Activated B cell treated with CpG ODN at 0.5 μM for 24 hours (primary cell): Measurements from ENCODE around the gene IKBKE. TPM values are rescaled to one million over a fixed set of nuclear protein-coding genes. Genes with fewer than 3 reads are reported as not detected.
A peak's percentile ranks its signal among the peaks of the same experiment; 100 is the strongest.

Experiments
- ATAC-seq: fragments of 200-7000 bp; cut with Tn5 transposase; one replicate; pipeline ENCODE4 v1.10.0; 2021; ENCODE audit warnings: low read depth, mild to moderate bottlenecking, moderate library complexity
- CTCF ChIA-PET: fragments of 350-600 bp; sonication (Branson Sonifier 250); formaldehyde crosslinking; loops from one replicate; lab custom pipeline; 2021; ENCODE audit warnings: antibody characterized with exemption; lab: Charles Lee
- POLR2A ChIA-PET: fragments of 350-600 bp; sonication (Branson Sonifier 250); formaldehyde crosslinking; loops from one replicate; lab custom pipeline; 2021; ENCODE audit warnings: antibody characterized with exemption; lab: Charles Lee
- DNase-seq: peaks from one replicate; pipeline ENCODE4 v3.0.0; 2022
- H3K27ac Mint-ChIP-seq: one replicate; pipeline ENCODE4 v1.8.0; 2020; ENCODE audit warnings: mixed read lengths
- H3K27me3 Mint-ChIP-seq: one replicate; pipeline ENCODE4 v1.8.0; 2021; ENCODE audit warnings: mixed read lengths
- H3K36me3 Mint-ChIP-seq: one replicate; pipeline ENCODE4 v1.8.0; 2021; ENCODE audit warnings: low read depth, mixed read lengths
- H3K4me1 Mint-ChIP-seq: one replicate; pipeline ENCODE4 v1.8.0; 2021; ENCODE audit warnings: mixed read lengths
- H3K4me3 Mint-ChIP-seq: one replicate; pipeline ENCODE4 v1.8.0; 2020; ENCODE audit warnings: mild to moderate bottlenecking, mixed read lengths
- H3K9me3 Mint-ChIP-seq: one replicate; pipeline ENCODE4 v1.8.0; 2020; ENCODE audit warnings: mixed read lengths
- intact Hi-C: fragments of 100-400 bp; cut with micrococcal nuclease; formaldehyde crosslinking; loops from one replicate; pipeline ENCODE4 v1.15.1; 2024
- total RNA-seq: library from RNA; stranded (reverse); gene quantifications from 2 replicates; pipeline ENCODE4 v1.2.3, GENCODE V29; 2022
- TF ChIP-seq, protein P1 (sequence below): fragments of 200-600 bp; IDR thresholded peaks from one replicate; pipeline ENCODE4 v1.8.0; 2022; ENCODE audit warnings: antibody characterized with exemption, mild to moderate bottlenecking

The IKBKE gene
- total RNA-seq, 1 donor from 2014 or later: 56.3 TPM

DNA sequence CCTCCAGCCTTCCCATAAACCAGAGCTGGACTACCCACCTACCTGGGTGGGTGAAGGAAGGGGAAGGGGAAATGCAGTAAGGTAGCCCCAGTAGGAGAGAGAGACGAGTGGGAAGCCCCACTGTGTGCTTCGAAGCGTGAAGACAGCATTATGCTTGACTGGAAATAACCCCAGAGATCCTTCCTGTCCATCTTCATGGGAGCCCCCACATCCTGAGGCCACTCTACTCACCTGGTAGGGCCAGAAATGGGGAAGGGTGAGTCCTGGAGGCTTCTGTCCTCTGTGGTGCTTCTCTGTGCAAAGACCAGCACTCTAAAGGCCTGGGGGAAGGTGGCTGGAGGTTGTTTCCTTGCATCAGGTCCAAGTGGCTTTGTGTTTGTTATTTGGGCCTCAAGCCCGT, 27.1 kb downstream of the IKBKE start:
- Mint-ChIP-seq H3K9me3 (no peaks in the 10 kb centered on the region), H3K27me3 (no peaks in the 10 kb centered on the region), H3K36me3 (peaks cover 38% of the 10 kb centered on the region), H3K4me1 (peaks cover 44% of the 10 kb centered on the region), H3K4me3 (peak overlapping the region; percentile 58), H3K27ac (peak overlapping the region; percentile 84)
- ChIA-PET POLR2A (interaction anchor here (0.7 to 3.9 kb wide), 4 partner anchors 16 to 60 kb away, joined by 4 to 22 read pairs (median 6); partner anchors contain the start of gene IKBKE), CTCF (interaction anchor here (1.2 to 2.3 kb wide), 3 partner anchors 15 to 87 kb away, joined by 3 to 9 read pairs (median 3); no protein-coding TSS in a partner anchor)
- TF ChIP-seq, protein P1, sequence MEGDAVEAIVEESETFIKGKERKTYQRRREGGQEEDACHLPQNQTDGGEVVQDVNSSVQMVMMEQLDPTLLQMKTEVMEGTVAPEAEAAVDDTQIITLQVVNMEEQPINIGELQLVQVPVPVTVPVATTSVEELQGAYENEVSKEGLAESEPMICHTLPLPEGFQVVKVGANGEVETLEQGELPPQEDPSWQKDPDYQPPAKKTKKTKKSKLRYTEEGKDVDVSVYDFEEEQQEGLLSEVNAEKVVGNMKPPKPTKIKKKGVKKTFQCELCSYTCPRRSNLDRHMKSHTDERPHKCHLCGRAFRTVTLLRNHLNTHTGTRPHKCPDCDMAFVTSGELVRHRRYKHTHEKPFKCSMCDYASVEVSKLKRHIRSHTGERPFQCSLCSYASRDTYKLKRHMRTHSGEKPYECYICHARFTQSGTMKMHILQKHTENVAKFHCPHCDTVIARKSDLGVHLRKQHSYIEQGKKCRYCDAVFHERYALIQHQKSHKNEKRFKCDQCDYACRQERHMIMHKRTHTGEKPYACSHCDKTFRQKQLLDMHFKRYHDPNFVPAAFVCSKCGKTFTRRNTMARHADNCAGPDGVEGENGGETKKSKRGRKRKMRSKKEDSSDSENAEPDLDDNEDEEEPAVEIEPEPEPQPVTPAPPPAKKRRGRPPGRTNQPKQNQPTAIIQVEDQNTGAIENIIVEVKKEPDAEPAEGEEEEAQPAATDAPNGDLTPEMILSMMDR: no peak
- intact Hi-C loops: no loop called here
- DNase-seq: no peak
- ATAC-seq: peak; percentile 57

DNA sequence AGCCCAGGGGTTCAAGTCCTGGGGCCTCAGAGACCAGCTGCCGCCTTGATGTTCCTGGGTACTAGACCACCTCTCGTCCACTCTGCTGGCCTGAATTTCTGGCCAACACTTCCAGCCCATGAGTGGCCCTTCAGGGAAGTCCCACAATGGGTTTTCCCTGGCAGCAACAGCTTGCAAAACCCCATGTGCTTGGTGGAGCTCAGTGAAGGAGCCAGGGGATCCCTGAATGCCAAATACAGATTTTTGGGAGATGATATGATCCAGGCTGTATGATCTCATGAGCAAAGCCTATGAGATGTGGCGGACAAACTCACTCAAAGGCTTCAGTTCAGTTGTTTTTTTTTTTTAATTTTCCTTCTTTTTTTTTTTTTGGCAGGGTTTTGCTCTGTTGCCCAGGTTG, 27.5 kb downstream of the IKBKE start:
- ATAC-seq (no peak), DNase-seq (no peak)
- intact Hi-C loops: no loop called here
- H3K27me3 Mint-ChIP-seq: no peaks in the 10 kb centered on the region
- H3K36me3 Mint-ChIP-seq: peaks cover 34% of the 10 kb centered on the region
- no peaks in the 10 kb centered on the region for H3K9me3 Mint-ChIP-seq
- TF ChIP-seq, protein P1: no peak
- H3K4me3 Mint-ChIP-seq: no peak overlapping the region
- peak overlapping the region; percentile 24 for H3K27ac Mint-ChIP-seq
- POLR2A ChIA-PET: interaction anchor here (3.9 kb wide), 1 partner anchor 27 kb away, joined by 22 read pairs; the partner anchor contains the start of gene IKBKE
- CTCF ChIA-PET: interaction anchor here (0.8 to 1.2 kb wide), 2 partner anchors 81 to 87 kb away, joined by 3 read pairs; no protein-coding TSS in a partner anchor
- H3K4me1 Mint-ChIP-seq: peaks cover 44% of the 10 kb centered on the region

DNA sequence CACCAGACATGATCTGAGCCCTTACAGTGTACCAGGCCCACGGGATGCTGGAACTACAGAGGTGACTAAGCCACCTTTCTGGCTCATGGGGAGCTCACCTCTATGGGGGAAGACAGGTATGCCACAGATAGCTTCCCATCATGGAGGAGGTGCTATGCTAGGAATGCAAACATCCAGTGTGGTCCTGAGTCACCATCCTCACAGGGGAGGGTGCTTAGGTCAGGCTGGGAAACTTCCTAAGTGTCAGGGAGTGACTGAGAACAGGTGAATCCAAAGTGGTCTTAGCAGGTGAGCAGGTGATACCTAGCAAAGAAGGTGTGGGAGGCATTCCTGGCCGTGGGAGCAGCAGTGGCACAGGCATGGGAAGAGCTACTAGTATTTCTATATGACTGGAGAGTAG, 28.4 kb downstream of the IKBKE start:
- intact Hi-C loops: no loop called here
- ATAC-seq (no peak), DNase-seq (no peak)
- CTCF ChIA-PET: interaction anchor here (0.8 to 1.2 kb wide), 2 partner anchors 48 to 80 kb away, joined by 3 read pairs; no protein-coding TSS in a partner anchor
- peaks cover 25% of the 10 kb centered on the region for H3K36me3 Mint-ChIP-seq
- peak overlapping the region; percentile 65 for H3K27ac Mint-ChIP-seq
- H3K27me3 Mint-ChIP-seq: no peaks in the 10 kb centered on the region
- TF ChIP-seq, protein P1: no peak
- no peak overlapping the region for H3K4me3 Mint-ChIP-seq
- POLR2A ChIA-PET: interaction anchor here (3.9 kb wide), 1 partner anchor 28 kb away, joined by 22 read pairs; the partner anchor contains the start of gene IKBKE
- H3K4me1 Mint-ChIP-seq: peaks cover 45% of the 10 kb centered on the region
- no peaks in the 10 kb centered on the region for H3K9me3 Mint-ChIP-seq

DNA sequence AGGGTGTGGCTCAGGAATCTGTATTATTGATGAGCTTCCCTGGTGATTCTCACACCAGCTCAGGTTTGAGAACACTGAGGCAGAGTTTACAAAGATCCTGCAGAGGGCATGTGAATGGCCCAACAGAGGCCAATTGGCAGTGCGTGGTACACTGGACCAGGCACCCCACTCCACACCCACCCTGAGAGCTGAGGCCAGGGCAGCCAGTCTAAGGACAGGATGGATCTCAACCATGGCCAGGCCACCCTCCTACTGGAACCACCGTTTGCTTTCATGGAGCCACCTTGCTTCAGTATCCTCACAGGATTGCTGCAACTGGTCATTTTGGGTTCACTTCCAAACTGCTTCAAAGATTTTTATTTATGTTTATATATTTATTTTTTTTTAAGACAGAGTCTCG, 29.8 kb downstream of the IKBKE start:
- Mint-ChIP-seq H3K4me3 (no peak overlapping the region), H3K36me3 (peaks cover 17% of the 10 kb centered on the region), H3K4me1 (peaks cover 44% of the 10 kb centered on the region), H3K27me3 (no peaks in the 10 kb centered on the region), H3K9me3 (no peaks in the 10 kb centered on the region), H3K27ac (no peak overlapping the region)
- TF ChIP-seq, protein P1: no peak
- no peak for DNase-seq
- intact Hi-C loops: no loop called here
- ATAC-seq: no peak
- ChIA-PET CTCF (interaction anchor here (0.7 kb wide), 1 partner anchor 21 kb away, joined by 3 read pairs; no protein-coding TSS in a partner anchor), POLR2A (interaction anchor here (0.5 kb wide), 1 partner anchor 411 kb away, joined by 4 read pairs; no protein-coding TSS in a partner anchor)

DNA sequence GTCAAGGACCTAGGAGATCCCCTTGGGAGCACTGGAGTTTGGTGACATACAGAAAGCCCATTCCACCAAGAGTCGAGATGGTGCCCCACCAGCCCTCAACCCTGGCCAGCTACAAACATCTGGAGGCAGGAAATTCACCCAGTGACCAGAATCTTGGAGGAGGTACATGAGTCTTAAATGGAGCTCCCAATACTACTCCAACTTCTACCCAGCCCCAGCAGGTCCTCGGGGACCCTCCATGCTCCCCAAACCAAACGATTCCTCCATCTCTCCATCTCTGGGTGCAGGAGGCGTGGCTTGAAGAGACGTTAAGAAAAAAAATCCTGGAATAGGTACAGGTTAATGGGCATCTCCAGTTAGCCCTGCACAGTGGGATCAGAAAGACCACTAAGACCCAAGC, 31.6 kb downstream of the IKBKE start:
- POLR2A ChIA-PET: no interaction called here
- intact Hi-C loops: no loop called here
- no peak for ATAC-seq
- TF ChIP-seq, protein P1: no peak
- Mint-ChIP-seq H3K4me1 (peaks cover 37% of the 10 kb centered on the region), H3K36me3 (peaks cover 16% of the 10 kb centered on the region), H3K27me3 (no peaks in the 10 kb centered on the region), H3K4me3 (no peak overlapping the region), H3K9me3 (no peaks in the 10 kb centered on the region), H3K27ac (no peak overlapping the region)
- CTCF ChIA-PET: no interaction called here
- DNase-seq: no peak
